ENCODE measurements around the gene MAF.

The MAF gene

DNA sequence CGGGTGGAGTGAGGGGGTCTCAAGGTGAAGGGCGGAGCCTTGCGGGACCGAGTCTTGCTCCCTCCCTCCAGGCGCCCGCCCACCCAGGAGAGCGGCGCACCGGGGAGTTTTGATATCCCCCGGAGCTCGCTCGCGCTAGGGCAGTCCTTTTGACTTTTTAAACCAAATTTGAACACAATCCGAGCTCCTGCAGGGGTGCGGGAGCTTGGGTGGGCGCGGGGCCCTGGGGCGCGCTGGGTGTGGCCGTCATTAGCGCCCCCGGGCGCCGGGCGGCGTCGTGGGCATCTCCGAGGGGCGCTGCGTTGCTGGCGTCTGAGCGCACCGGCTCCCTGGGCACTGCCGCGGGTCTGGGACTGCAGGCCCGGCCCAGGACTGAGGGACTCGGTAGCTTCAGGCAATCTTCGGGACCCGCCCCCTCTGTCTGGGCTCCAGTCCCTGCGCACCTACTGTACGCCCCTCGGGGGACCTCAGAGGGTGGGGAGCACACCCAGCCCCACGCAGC is 10.9 kb downstream of the MAF start:
- no peak for DNase-seq (ENCODE audit: low spot score)

- no peak for DNase-seq (ENCODE audit: low spot score)
Measured at GRCh38 chr16:79587897-79588296, 12.6 kb downstream of the MAF start.

GRCh38 chr16:79587296-79587695 is 13.2 kb downstream of the MAF start:
- no peak for DNase-seq (ENCODE audit: low spot score)

DNA sequence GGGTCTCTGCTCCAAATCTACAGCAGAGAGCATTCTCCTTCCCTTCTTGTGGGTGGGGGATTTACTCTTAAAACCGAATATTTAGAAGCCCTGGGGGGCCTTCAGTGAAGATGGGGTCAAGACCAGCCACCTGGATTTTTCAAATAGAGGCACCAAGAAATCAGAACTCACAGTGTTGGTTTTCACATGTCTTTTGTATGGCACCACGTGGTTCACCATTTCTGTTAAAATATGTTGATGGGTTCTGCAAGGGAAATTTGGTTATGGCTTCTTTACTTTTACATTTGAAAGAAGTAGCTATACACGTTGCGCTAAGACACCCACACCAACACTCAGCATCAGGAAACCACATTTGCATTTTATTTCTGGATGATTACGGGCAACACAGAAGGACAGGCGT is 17.7 kb downstream of the MAF start:
- DNase-seq (ENCODE audit: low spot score): no peak

DNA sequence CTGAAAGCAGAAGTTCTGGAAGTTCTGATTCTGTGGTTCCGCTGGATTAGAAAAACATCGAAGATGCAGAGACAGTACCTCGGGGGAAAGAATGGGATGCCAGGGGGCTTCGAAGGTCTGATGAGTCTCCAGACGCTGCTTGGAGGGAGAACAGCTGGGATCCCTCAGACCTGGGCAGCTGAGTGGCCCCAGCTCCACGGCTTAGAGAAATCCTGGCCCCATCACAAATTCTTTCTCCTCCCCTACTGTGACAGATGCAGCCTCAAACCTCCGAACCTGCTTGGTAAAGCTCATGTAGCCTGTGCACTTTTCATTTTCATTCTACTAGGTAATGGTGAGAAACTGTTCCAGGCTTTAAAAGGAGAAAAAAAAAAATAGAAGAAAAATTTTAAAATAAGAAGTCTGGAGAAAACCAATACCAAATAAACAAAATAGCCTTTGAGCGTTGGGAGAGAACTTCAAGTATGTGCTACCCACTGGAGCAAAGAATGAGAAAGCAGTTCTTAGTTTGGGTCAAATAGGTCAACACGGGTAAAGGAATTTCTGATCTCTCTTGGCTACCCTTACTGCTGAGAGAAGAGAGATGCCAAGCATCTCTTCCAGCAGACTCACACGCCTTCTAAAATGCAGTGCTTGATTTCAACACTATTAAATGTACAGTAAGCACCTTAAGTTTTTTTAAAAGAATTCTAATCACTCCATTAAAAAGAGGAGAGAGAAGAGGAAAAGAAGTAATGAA is 19.9 kb downstream of the MAF start:
- DNase-seq (ENCODE audit: low spot score): no peak

DNA sequence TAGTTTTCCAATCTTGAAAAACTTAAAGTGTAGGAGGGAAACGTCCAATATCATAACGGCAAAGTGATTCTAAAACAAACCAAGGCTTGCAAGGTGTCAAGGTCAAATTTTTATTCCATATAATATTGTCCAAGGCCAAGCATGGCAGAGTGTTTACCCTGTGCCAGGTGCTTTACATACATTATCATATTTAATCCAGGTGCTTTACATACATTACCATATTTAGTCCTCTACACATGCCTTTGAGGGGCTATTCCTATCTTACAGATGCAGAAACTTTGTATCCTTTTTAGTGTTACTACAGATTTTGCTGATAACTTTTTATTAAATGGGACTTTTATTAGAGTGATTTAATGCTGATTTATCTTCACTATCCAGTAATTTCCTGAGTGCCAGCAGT is 23.9 kb downstream of the MAF start:
- no peak for DNase-seq (ENCODE audit: low spot score)

DNA sequence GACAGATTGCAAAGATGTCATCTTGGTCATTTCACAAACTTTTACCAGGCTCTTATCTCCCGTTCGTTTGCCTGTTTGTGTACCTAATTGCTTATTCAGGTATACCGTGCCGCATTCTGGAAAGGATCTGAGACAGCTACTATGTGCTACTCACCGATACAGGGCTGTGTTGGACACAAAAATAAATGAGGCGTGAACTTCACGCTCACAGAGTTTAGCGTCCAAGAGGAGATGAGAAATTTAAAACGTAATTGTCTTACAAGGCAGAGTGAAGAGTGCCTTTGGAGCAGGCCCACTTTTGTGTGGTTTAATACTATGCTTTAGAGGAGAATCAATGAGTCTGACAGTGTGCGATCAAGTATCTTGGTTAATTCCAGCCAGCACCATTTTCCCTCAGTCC is 26.7 kb downstream of the MAF start:
- DNase-seq (ENCODE audit: low spot score): no peak

DNA sequence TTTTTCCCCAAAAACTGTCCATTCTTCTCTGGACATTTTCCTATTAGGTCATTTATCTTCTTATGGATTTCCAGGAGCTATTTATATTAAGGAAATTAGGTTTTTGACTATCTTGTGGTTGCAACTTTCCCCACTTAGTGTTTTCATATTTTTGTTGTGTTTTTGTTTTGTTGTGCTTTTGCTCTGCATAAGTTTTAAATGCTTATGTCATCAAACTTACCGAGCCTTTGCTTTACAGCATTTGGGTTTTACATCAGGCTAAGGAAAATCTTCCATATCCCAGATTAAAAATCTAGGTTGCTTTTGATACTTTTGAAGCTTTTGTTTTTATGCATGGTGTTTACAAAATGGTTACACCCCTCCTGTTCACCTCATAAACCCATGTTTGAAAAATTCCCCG is 27.5 kb downstream of the MAF start:
- no peak for DNase-seq (ENCODE audit: low spot score)

- no peak for DNase-seq (ENCODE audit: low spot score)
Measured at GRCh38 chr16:79571903-79572535, 28.5 kb downstream of the MAF start.

GRCh38 chr16:79571065-79571902 is 29.3 kb downstream of the MAF start:
- DNase-seq (ENCODE audit: low spot score): no peak

- no peak for DNase-seq (ENCODE audit: low spot score)
Measured at GRCh38 chr16:79564671-79565107, 35.8 kb downstream of the MAF start.

- no peak for DNase-seq (ENCODE audit: low spot score)
Measured at GRCh38 chr16:79563921-79564320, 36.6 kb downstream of the MAF start.

GRCh38 chr16:79562166-79562823 is 38.2 kb downstream of the MAF start:
- DNase-seq (ENCODE audit: low spot score): no peak

GRCh38 chr16:79561729-79562128 is 38.8 kb downstream of the MAF start:
- no peak for DNase-seq (ENCODE audit: low spot score)

- DNase-seq (ENCODE audit: low spot score): no peak
Measured at GRCh38 chr16:79560923-79561322, 39.6 kb downstream of the MAF start.

DNA sequence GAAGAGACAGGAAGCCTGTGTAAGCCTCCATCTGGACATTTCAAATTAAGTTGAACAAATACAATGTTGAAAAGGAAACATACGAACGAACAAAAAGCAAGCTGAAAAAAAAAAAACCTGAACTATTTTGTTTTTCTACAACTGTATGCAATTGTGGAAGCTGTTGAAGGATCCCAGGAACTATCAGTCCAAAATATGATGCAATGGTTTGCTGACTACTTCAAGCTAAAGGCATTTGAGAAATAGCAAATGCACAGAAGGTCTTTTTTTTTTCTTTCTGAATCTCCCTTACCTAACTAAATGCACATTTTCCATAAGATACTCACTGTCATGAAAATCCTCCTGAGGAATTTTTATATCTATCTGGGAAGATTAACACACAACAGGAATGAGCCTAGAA is 40.2 kb downstream of the MAF start:
- DNase-seq (ENCODE audit: low spot score): no peak

GRCh38 chr16:79559532-79559931 is 41.0 kb downstream of the MAF start:
- no peak for DNase-seq (ENCODE audit: low spot score)

DNA sequence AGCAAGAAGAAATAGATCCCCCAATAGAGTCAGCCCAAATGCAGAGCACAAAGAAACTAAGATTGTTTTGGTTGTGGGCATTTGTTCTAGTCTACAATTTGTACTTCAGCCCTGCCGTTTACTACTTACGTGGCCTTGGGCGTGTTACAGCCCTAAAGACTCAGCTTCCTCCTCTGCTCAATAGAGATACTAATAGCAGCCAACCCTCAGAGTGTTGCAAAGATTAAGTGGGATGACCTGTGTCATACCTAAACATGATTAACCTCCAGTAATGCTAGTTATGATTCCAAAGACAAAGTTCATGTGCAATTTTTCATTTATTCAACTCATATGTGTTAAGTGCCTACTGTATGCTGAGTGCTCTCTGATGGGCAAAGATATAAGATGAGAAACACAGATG is 43.1 kb downstream of the MAF start:
- no peak for DNase-seq (ENCODE audit: low spot score)

DNA sequence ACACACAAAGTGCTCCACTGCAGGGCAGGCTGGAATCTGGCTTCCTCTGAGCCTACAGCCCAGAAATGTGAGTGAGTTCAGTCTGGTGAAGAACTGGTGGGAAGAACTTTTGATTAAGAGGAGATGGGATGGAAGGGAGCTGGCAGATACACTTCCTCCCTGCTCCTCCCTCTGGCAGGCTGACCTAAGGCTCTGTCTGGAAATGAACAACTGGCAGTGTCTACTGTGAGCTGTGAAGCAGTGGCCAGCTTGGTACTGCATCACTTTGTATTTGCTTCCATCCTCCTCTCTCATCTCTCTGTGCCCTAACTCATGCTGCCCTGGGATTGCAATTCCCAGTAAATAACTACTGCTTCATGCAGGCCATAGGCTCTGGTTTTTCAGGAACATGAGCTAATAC is 45.6 kb downstream of the MAF start:
- DNase-seq (ENCODE audit: low spot score): no peak

- no peak for DNase-seq (ENCODE audit: low spot score)
Measured at GRCh38 chr16:79550373-79550772, 50.2 kb downstream of the MAF start.

DNA sequence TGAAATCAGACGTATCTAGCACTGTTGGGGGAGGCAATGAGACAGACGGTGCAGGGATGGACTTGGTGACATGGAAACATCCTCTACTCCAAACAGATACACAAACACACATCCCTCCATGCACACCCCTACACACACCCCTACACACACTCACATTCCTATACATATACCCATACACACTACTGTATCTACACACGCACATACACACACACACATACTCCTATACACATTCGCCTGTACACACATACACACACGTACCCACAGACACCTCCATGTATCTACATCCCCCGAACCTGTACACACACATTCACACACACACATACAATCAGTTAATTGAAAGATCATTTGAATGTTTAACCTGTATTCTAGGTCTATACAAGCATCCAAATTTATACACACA is 53.5 kb downstream of the MAF start:
- DNase-seq (ENCODE audit: low spot score): no peak

Measured in SK-N-DZ (cell line).